CD4-positive, alpha-beta T cell treated with Interferon alpha-2 for 1 hour (primary cell): ENCODE measurements around the gene TRIM7.

ENCODE experiments used
- DNase-seq, 2 donors: peaks; one replicate each; pipeline ENCODE4 v3.0.0-alpha.2; 2020 to 2022

The TRIM7 gene

GRCh38 chr5:181204826-181205760, at the start of gene TRIM7:
Gene TRIM7, minus strand, starts transcription at chr5:181205196. Its CDS starts 86 bp downstream, at chr5:181205110.
- no peak for DNase-seq

- no peak for DNase-seq
Observed at GRCh38 chr5:181248277-181248676, 43.3 kb upstream of the TRIM7 start.

- peak; percentile 57 to 76 for DNase-seq
Observed at GRCh38 chr5:181246276-181247049, 41.5 kb upstream of the TRIM7 start.

GRCh38 chr5:181245427-181246275, 40.7 kb upstream of the TRIM7 start:
- DNase-seq: no peak

- DNase-seq: peak; percentile 86 to 90
Observed at GRCh38 chr5:181243564-181244343, 38.8 kb upstream of the TRIM7 start, which contains the start of gene RACK1. Gene RACK1, minus strand, starts transcription at chr5:181243906. Its CDS starts 106 bp downstream, at chr5:181243800.

- peak in 1 of 2 donors; percentile 24 for DNase-seq
Observed at GRCh38 chr5:181243018-181243563, 38.1 kb upstream of the TRIM7 start.

- no peak for DNase-seq
Observed at GRCh38 chr5:181242031-181242451, 37.0 kb upstream of the TRIM7 start.

GRCh38 chr5:181241393-181241975, 36.5 kb upstream of the TRIM7 start:
- DNase-seq: peak; percentile 18 to 51

GRCh38 chr5:181239062-181239663, 34.2 kb upstream of the TRIM7 start:
- DNase-seq: no peak

- DNase-seq: no peak
Observed at GRCh38 chr5:181237729-181238385, 32.9 kb upstream of the TRIM7 start.

- no peak for DNase-seq
Observed at GRCh38 chr5:181236954-181237641, 32.1 kb upstream of the TRIM7 start.

- no peak for DNase-seq
Observed at GRCh38 chr5:181236471-181236870, 31.5 kb upstream of the TRIM7 start.

GRCh38 chr5:181235689-181236366, 30.8 kb upstream of the TRIM7 start:
- no peak for DNase-seq

GRCh38 chr5:181235323-181235688, 30.3 kb upstream of the TRIM7 start:
- no peak for DNase-seq

GRCh38 chr5:181234455-181235306, 29.7 kb upstream of the TRIM7 start:
- no peak for DNase-seq

GRCh38 chr5:181233801-181234454, 28.9 kb upstream of the TRIM7 start:
- no peak for DNase-seq

GRCh38 chr5:181233088-181233800, 28.2 kb upstream of the TRIM7 start:
- no peak for DNase-seq
